PC-9 (cell line): ENCODE data around the gene STARD13. TPM values are rescaled to one million over a fixed set of nuclear protein-coding genes. Genes with fewer than 3 reads are reported as not detected.
A peak's percentile ranks its signal among the peaks of the same experiment; 100 is the strongest.

ENCODE experiments used
- BruUV-seq: library from RNA; stranded (reverse); fragments of 400-500 nt; replicated peaks from 2 replicates; lab custom pipeline; 2021; lab: Mats Ljungman, UMichigan
- CTCF ChIA-PET: fragments of 300-600 bp; sonication (Branson Sonifier 250); formaldehyde crosslinking; loops from one replicate; lab custom pipeline; 2022; ENCODE audit warnings: antibody characterized with exemption; lab: Charles Lee
- POLR2A ChIA-PET: fragments of 300-600 bp; sonication (Branson Sonifier 250); formaldehyde crosslinking; loops from one replicate; lab custom pipeline; 2022; ENCODE audit warnings: antibody characterized with exemption; ENCODE audit not compliant: unreplicated experiment; lab: Charles Lee
- DNase-seq, 2 experiments: peaks; one replicate each; pipeline versions ENCODE4 v3.0.0 to v3.0.0-alpha.2; 2015 to 2022; ENCODE audit warnings: mixed read lengths in 1 of 2
- H2AFZ ChIP-seq: fragments of 200-600 bp; sonication (generic); 2 replicates; pipeline ENCODE4 v1.8.1; 2017; ENCODE audit warnings: antibody characterized with exemption
- H3F3A ChIP-seq: fragments of 200-600 bp; sonication (generic); 2 replicates; pipeline ENCODE4 v1.8.1; 2017; ENCODE audit warnings: antibody characterized with exemption, mild to moderate bottlenecking, low read depth; ENCODE audit not compliant: insufficient read depth
- H3K27ac ChIP-seq: fragments of 200-600 bp; sonication (generic); 2 replicates; pipeline ENCODE4 v1.6.1; 2016; ENCODE audit warnings: mixed run types
- H3K27me3 ChIP-seq: fragments of 200-600 bp; sonication (generic); 2 replicates; pipeline ENCODE4 v1.6.1; 2016; ENCODE audit warnings: low read depth, mixed run types; ENCODE audit not compliant: insufficient read depth
- H3K36me3 ChIP-seq: fragments of 200-600 bp; sonication (generic); 2 replicates; pipeline ENCODE4 v1.6.1; 2016; ENCODE audit warnings: low read depth, mixed run types
- H3K4me1 ChIP-seq: fragments of 200-600 bp; sonication (generic); replicated peaks from 2 replicates; pipeline ENCODE4 v1.6.1; 2016; ENCODE audit warnings: mixed run types; ENCODE audit not compliant: insufficient read depth
- H3K4me2 ChIP-seq: fragments of 200-600 bp; sonication (generic); 2 replicates; pipeline ENCODE4 v1.6.1; 2017; ENCODE audit warnings: mixed run types
- H3K4me3 ChIP-seq: fragments of 200-600 bp; sonication (generic); 2 replicates; pipeline ENCODE4 v1.6.1; 2016; ENCODE audit warnings: mixed run types
- H3K79me2 ChIP-seq: fragments of 200-600 bp; sonication (generic); 2 replicates; pipeline ENCODE4 v1.6.1; 2017; ENCODE audit warnings: low read depth, mixed run types
- H3K9me2 ChIP-seq: fragments of 200-600 bp; sonication (generic); 2 replicates; pipeline ENCODE4 v1.8.1; 2017; ENCODE audit warnings: mild to moderate bottlenecking; ENCODE audit not compliant: insufficient read depth
- H3K9me3 ChIP-seq: fragments of 200-600 bp; sonication (generic); 2 replicates; pipeline ENCODE4 v1.8.1; 2016; ENCODE audit warnings: low read depth; ENCODE audit not compliant: insufficient read depth
- H4K20me1 ChIP-seq: fragments of 200-600 bp; sonication (generic); 2 replicates; pipeline ENCODE4 v1.8.1; 2017; ENCODE audit not compliant: insufficient read depth
- EZH2 ChIP-seq: fragments of 200-600 bp; sonication (generic); IDR thresholded peaks from 2 replicates; pipeline ENCODE4 v1.8.0; 2017; ENCODE audit warnings: antibody characterized with exemption, low read depth
- intact Hi-C: fragments of 100-400 bp; cut with micrococcal nuclease; formaldehyde crosslinking; loops from one replicate; pipeline ENCODE4 v1.10.0; 2022; ENCODE audit not compliant: unreplicated experiment
- total RNA-seq: library from RNA; stranded (reverse); gene quantifications from 2 replicates; pipeline ENCODE4 v1.2.3, GENCODE V29; 2021
- TF ChIP-seq, protein P1 (sequence below): fragments of 200-600 bp; sonication (generic); conservative IDR thresholded peaks from 2 replicates; pipeline ENCODE4 v1.6.1; 2017; ENCODE audit warnings: mixed run types, antibody characterized with exemption, mild to moderate bottlenecking, moderate library complexity

Gene STARD13
- total RNA-seq, 1 experiment from 2014 or later, result 19.6 TPM

DNA sequence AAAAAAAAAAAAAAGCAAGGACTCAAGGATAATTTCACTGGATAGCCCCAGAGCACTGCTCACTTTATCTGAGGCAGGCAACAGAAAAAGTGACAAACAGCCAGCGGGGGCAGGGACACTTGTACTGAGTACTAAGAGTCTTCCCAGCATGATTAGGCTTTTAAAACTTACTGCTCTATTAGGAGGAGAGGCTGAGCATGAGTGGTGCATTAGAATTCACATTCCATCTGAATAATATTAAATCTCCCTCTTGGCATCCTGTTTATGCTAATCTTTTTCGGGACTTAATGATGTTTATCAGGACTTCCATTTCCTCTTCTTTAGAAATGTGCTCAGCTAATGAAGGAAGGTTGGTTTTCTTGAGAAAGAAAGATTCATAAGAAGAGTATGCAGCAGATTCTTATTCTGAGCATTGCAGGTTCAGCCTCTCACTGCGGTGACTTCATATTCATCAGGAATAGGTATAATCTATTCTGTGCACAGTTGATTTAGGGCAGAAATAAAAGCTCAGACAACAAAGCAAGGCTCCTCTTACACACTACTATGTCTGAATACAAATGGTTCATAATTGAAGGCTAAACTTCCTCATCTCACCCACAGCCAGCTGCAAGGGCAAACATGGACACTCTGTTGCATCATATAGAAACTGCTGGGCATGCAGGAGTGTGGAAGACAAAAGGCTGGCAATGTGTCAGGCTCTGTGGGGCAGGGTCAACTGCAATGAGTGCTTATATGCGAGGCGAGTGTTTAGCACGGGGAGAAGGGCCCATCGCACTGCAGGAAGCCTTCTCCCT lies 162.3 kb downstream of the STARD13 start:
- no peaks in the 10 kb centered on the region for H3K9me2 ChIP-seq
- intact Hi-C loops, result no loop called here
- H3F3A ChIP-seq, result peaks cover 62% of the 10 kb centered on the region
- no peaks in the 10 kb centered on the region for H4K20me1 ChIP-seq
- no peaks in the 10 kb centered on the region for H3K27me3 ChIP-seq
- ChIA-PET CTCF (interaction anchor here (0.6 kb wide), 1 partner anchor 456 kb away, joined by 7 read pairs; no protein-coding TSS in a partner anchor), POLR2A (no interaction called here)
- no peaks in the 10 kb centered on the region for H3K9me3 ChIP-seq
- H3K79me2 ChIP-seq, result no peaks in the 10 kb centered on the region; the same call in 1 of the 2 replicates
- peaks cover 22% of the 10 kb centered on the region; the same call in 1 of the 2 replicates for H3K36me3 ChIP-seq
- TF ChIP-seq, protein P1, sequence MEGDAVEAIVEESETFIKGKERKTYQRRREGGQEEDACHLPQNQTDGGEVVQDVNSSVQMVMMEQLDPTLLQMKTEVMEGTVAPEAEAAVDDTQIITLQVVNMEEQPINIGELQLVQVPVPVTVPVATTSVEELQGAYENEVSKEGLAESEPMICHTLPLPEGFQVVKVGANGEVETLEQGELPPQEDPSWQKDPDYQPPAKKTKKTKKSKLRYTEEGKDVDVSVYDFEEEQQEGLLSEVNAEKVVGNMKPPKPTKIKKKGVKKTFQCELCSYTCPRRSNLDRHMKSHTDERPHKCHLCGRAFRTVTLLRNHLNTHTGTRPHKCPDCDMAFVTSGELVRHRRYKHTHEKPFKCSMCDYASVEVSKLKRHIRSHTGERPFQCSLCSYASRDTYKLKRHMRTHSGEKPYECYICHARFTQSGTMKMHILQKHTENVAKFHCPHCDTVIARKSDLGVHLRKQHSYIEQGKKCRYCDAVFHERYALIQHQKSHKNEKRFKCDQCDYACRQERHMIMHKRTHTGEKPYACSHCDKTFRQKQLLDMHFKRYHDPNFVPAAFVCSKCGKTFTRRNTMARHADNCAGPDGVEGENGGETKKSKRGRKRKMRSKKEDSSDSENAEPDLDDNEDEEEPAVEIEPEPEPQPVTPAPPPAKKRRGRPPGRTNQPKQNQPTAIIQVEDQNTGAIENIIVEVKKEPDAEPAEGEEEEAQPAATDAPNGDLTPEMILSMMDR, result no peak
- TF ChIP-seq EZH2, result no peak
- BruUV-seq, result no TSS peak
- H3K4me2 ChIP-seq, result no peak overlapping the region
- no peak overlapping the region for H2AFZ ChIP-seq
- DNase-seq, result peak in 1 of 2 experiments; percentile 57
- H3K27ac ChIP-seq, result peak overlapping the region; percentile 55
- H3K4me3 ChIP-seq, result no peak overlapping the region
- peaks cover 84% of the 10 kb centered on the region for H3K4me1 ChIP-seq

DNA sequence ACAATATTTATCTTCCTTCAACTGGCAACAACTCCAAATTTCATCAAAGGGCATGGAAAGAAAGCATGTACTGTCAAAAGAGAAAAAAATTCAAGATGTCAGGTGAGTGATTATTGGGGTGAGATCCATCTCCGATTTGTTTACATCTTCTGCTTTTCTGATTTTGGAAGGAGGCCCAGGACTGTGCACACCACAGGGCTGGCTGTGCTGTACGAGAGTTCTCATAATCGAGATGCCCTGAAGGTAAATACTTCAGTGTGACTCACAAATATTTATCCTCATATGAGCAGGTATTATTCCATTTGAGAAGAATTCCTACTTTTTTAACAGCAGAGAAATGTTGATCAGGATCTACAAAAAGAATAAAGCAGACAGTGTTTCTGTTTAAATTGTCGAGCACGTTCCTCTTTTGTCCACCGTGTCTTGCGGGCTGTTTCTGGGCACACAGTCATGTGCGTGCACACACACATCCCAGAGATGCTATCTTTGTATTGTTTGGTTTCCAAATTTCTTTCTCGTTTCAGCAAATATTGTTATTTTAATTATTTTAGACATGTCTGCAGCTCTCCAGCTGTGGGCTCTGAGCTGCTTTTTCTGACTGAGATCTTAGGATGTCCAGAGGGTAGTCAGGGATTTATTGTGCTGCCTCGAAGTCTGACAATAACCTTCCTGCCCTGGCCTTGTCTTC lies 165.6 kb downstream of the STARD13 start:
- no peaks in the 10 kb centered on the region for H3K27me3 ChIP-seq
- H3K79me2 ChIP-seq, result no peaks in the 10 kb centered on the region; the same call in 1 of the 2 replicates
- H3K9me3 ChIP-seq, result no peaks in the 10 kb centered on the region
- intact Hi-C loops, result loop anchor here (1.0 to 5.0 kb wide), 6 partner anchors 32 to 533 kb away; partner anchors contain the start of genes PDS5B and STARD13
- TF ChIP-seq, protein P1, result no peak
- no peak for TF ChIP-seq EZH2
- H4K20me1 ChIP-seq, result no peaks in the 10 kb centered on the region
- no peak overlapping the region for H2AFZ ChIP-seq
- CTCF ChIA-PET, result no interaction called here
- peak overlapping the region; percentile 98 for H3K27ac ChIP-seq
- H3K4me1 ChIP-seq, result peaks cover 65% of the 10 kb centered on the region
- H3K4me2 ChIP-seq, result peak overlapping the region; percentile 74
- peak overlapping the region; percentile 32; the same call in 1 of the 2 replicates for H3K4me3 ChIP-seq
- no peaks in the 10 kb centered on the region for H3K9me2 ChIP-seq
- H3K36me3 ChIP-seq, result peaks cover 34% of the 10 kb centered on the region; the same call in 1 of the 2 replicates
- BruUV-seq, result no TSS peak
- POLR2A ChIA-PET, result no interaction called here
- peak; percentile 62 to 97 for DNase-seq
- H3F3A ChIP-seq, result peaks cover 38% of the 10 kb centered on the region

DNA sequence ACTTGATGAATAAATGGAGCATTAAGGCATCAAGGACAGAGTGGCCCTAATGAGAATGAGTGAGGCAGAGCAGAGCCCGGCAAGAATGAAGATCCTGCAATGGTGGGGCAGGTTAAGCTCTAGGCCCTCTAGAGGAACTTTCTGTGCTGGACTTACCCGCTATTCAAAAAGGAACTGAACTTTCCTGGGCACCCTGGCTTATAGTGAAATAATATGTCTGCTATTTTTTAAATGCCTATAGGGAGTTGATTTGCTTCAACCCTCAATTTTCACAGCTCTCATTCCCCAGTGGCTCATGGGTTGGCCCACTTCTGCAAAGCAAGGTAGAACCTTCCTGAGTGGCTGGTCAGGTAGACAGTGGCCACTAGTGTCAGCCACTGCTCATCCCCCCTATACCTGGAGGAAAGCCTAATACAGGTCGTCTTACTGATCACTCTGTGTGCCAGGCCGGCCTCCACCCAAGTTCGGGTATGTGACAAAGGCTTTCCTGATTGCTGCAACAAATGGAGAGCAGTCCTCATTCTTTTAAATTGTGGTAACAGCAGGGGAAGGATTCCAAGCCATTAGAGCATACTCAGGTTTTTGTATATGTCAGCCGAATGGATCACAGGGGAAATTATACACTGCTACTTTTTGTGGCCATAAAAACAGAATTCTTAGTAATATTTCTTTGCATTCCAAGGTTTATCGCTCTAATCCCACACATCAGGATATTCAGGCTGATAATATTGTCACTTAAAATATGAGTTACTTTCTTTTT lies 166.4 kb downstream of the STARD13 start:
- intact Hi-C loops, result loop anchor here (5.0 kb wide), 1 partner anchor 532 kb away; the partner anchor contains the start of gene PDS5B

More for the DNA sequence above, 166.4 kb downstream of the STARD13 start:
- no TSS peak for BruUV-seq
- ChIA-PET POLR2A (no interaction called here), CTCF (no interaction called here)
- Histone ChIP-seq H2AFZ (no peak overlapping the region), H3K4me3 (peak overlapping the region; percentile 32; the same call in 1 of the 2 replicates), H3K4me1 (peaks cover 57% of the 10 kb centered on the region), H3K4me2 (peak overlapping the region; percentile 74), H3K79me2 (no peaks in the 10 kb centered on the region; the same call in 1 of the 2 replicates), H3K36me3 (peaks cover 35% of the 10 kb centered on the region; the same call in 1 of the 2 replicates), H3K9me2 (no peaks in the 10 kb centered on the region), H3K27ac (peak overlapping the region; percentile 98), H3K27me3 (no peaks in the 10 kb centered on the region), H3K9me3 (no peaks in the 10 kb centered on the region), H4K20me1 (no peaks in the 10 kb centered on the region), H3F3A (peaks cover 33% of the 10 kb centered on the region)
- DNase-seq, result peak; percentile 41 to 73
- TF ChIP-seq, protein P1, result no peak
- no peak for TF ChIP-seq EZH2
